Osteocyte (in vitro differentiated cells): Measurements from ENCODE around the gene EXOC6B. TPM values are rescaled to one million over a fixed set of nuclear protein-coding genes. Genes with fewer than 3 reads are reported as not detected.

Experiments
- DNase-seq: peaks from one replicate; pipeline ENCODE4 v3.0.0; 2021; ENCODE audit warnings: mixed read lengths; ENCODE audit not compliant: unreplicated experiment; ENCODE audit errors: extremely low spot score
- H3K27ac Mint-ChIP-seq: one replicate; pipeline ENCODE4 v1.8.0; 2021; ENCODE audit warnings: mild to moderate bottlenecking, mixed read lengths; ENCODE audit not compliant: unreplicated experiment
- H3K27me3 Mint-ChIP-seq: one replicate; pipeline ENCODE4 v1.8.0; 2021; ENCODE audit warnings: mixed read lengths; ENCODE audit not compliant: unreplicated experiment
- H3K36me3 Mint-ChIP-seq: one replicate; pipeline ENCODE4 v1.8.0; 2021; ENCODE audit warnings: mixed read lengths; ENCODE audit not compliant: unreplicated experiment
- H3K4me1 Mint-ChIP-seq: one replicate; pipeline ENCODE4 v1.8.0; 2021; ENCODE audit warnings: mixed read lengths; ENCODE audit not compliant: unreplicated experiment
- H3K4me3 Mint-ChIP-seq: one replicate; pipeline ENCODE4 v1.8.0; 2021; ENCODE audit warnings: mild to moderate bottlenecking, moderate library complexity, mixed read lengths; ENCODE audit not compliant: unreplicated experiment
- H3K9me3 Mint-ChIP-seq: one replicate; pipeline ENCODE4 v1.8.0; 2021; ENCODE audit warnings: mixed read lengths; ENCODE audit not compliant: unreplicated experiment
- CTCF ChIP-seq: fragments of 200-600 bp; sonication (generic); IDR thresholded peaks from 2 replicates; pipeline ENCODE4 v1.5.0; 2021; ENCODE audit warnings: antibody characterized with exemption, mild to moderate bottlenecking, moderate library complexity
- total RNA-seq: library from RNA; stranded (reverse); gene quantifications from 2 replicates; pipeline ENCODE4 v1.2.1, GENCODE V29; 2021

EXOC6B gene
- total RNA-seq, 1 donor from 2014 or later: 33.8 TPM

GRCh38 chr2:72220170-72220569 lies 605.7 kb downstream of the EXOC6B start:
- no peak for DNase-seq
- H3K27me3 Mint-ChIP-seq: no peaks in the 10 kb centered on the region
- peak; percentile 22 for TF ChIP-seq CTCF
- no peak overlapping the region for H3K27ac Mint-ChIP-seq
- no peaks in the 10 kb centered on the region for H3K9me3 Mint-ChIP-seq
- H3K4me3 Mint-ChIP-seq: no peak overlapping the region
- H3K36me3 Mint-ChIP-seq: no peaks in the 10 kb centered on the region
- peaks cover 9% of the 10 kb centered on the region for H3K4me1 Mint-ChIP-seq

- Mint-ChIP-seq H3K9me3 (no peaks in the 10 kb centered on the region), H3K4me1 (peaks cover 20% of the 10 kb centered on the region), H3K4me3 (no peak overlapping the region), H3K27ac (peak overlapping the region; percentile 36), H3K27me3 (no peaks in the 10 kb centered on the region), H3K36me3 (no peaks in the 10 kb centered on the region)
- no peak for DNase-seq
- no peak for TF ChIP-seq CTCF
Observed at GRCh38 chr2:72214429-72215143, 611.2 kb downstream of the EXOC6B start.

- Mint-ChIP-seq H3K27ac (no peak overlapping the region), H3K4me1 (peaks cover 17% of the 10 kb centered on the region)
- DNase-seq: no peak
Observed at GRCh38 chr2:72212486-72212855, 613.4 kb downstream of the EXOC6B start.

DNA sequence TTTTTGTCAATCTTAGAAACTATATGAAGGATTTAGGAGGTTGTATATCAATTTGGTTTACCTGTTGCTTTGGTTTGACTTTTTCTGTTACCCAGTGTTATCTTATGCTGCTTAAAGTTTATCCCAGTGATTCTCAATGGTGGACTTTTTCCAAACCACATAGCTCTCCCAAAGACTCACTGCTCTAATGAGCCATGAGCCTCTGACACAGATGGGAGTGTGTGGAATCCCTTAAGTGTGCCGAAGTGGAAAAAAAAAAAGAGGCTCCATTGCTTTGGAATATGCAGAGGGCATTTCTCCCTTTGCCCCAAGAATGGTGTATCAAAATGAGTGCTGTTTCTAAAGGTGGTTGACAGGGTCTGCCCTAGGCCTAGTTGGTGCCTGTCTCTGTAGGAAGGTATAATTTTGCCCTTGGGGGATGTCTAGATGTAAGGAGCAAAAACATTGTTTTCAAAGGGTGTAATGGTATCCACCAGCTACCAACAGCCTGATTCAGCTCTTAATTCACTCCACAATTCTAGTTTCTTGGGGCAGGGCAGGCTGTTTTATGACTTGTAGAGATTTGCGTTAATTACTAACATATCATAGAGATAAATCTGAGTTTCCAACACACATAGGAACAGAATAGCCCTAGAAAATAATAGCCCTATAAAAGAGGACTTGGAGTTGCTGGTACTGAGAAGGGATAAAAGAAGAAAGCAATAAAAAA lies 613.9 kb downstream of the EXOC6B start:
- no peak for TF ChIP-seq CTCF
- Mint-ChIP-seq H3K27me3 (no peaks in the 10 kb centered on the region), H3K9me3 (no peaks in the 10 kb centered on the region), H3K4me3 (no peak overlapping the region), H3K36me3 (peaks cover 2% of the 10 kb centered on the region), H3K4me1 (peaks cover 17% of the 10 kb centered on the region), H3K27ac (no peak overlapping the region)
- no peak for DNase-seq

More at GRCh38 chr2:72212486-72212855, 613.4 kb downstream of the EXOC6B start:
- Mint-ChIP-seq H3K27me3 (no peaks in the 10 kb centered on the region), H3K9me3 (no peaks in the 10 kb centered on the region), H3K4me3 (no peak overlapping the region), H3K36me3 (peaks cover 2% of the 10 kb centered on the region)
- TF ChIP-seq CTCF: no peak

GRCh38 chr2:72211350-72211749 lies 614.5 kb downstream of the EXOC6B start:
- Mint-ChIP-seq H3K27me3 (no peaks in the 10 kb centered on the region), H3K4me1 (peaks cover 17% of the 10 kb centered on the region), H3K4me3 (no peak overlapping the region), H3K27ac (no peak overlapping the region), H3K9me3 (no peaks in the 10 kb centered on the region), H3K36me3 (peaks cover 2% of the 10 kb centered on the region)
- TF ChIP-seq CTCF: no peak
- DNase-seq: no peak
